MM.1S (cell line): ENCODE measurements around the gene CIT.

Source experiments
- DNase-seq: peaks from one replicate; pipeline ENCODE4 v3.0.0-alpha.2; 2015
- H2AFZ ChIP-seq: fragments of 300-600 bp; sonication (generic); 2 replicates; pipeline ENCODE4 v1.6.0; 2016; ENCODE audit warnings: antibody characterized with exemption, low read length
- H3F3A ChIP-seq: fragments of 300-600 bp; sonication (generic); 2 replicates; pipeline ENCODE4 v1.6.1; 2016; ENCODE audit warnings: mild to moderate bottlenecking, antibody characterized with exemption, low read length, moderate library complexity, mixed read lengths; ENCODE audit not compliant: insufficient read depth
- H3K27ac ChIP-seq: fragments of 300-600 bp; sonication (generic); 2 replicates; pipeline ENCODE4 v1.5.1; 2016; ENCODE audit warnings: mild to moderate bottlenecking, low read length
- H3K27me3 ChIP-seq: fragments of 300-600 bp; sonication (generic); replicated peaks from 2 replicates; pipeline ENCODE4 v1.6.0; 2016; ENCODE audit warnings: low read length; ENCODE audit not compliant: insufficient read depth
- H3K36me3 ChIP-seq: fragments of 300-600 bp; sonication (generic); replicated peaks from 2 replicates; pipeline ENCODE4 v1.6.1; 2016; ENCODE audit warnings: mild to moderate bottlenecking, low read length, mixed read lengths; ENCODE audit not compliant: insufficient read depth
- H3K4me1 ChIP-seq: fragments of 300-600 bp; sonication (generic); 2 replicates; pipeline ENCODE4 v1.6.1; 2016; ENCODE audit warnings: low read length, mixed read lengths
- H3K4me2 ChIP-seq: fragments of 300-600 bp; sonication (generic); 2 replicates; pipeline ENCODE4 v1.6.0; 2016; ENCODE audit warnings: low read depth, low read length
- H3K4me3 ChIP-seq: fragments of 300-600 bp; sonication (generic); 2 replicates; pipeline ENCODE4 v1.5.1; 2016; ENCODE audit warnings: low read length, mixed read lengths
- H3K79me2 ChIP-seq: fragments of 300-600 bp; sonication (generic); 2 replicates; pipeline ENCODE4 v1.6.1; 2016; ENCODE audit warnings: mixed run types, low read length, mixed read lengths
- H3K9ac ChIP-seq: fragments of 300-600 bp; sonication (generic); 2 replicates; pipeline ENCODE4 v1.6.1; 2016; ENCODE audit warnings: low read length, mixed read lengths
- H3K9me2 ChIP-seq: fragments of 300-600 bp; sonication (generic); replicated peaks from 2 replicates; pipeline ENCODE4 v1.6.1; 2016; ENCODE audit warnings: mild to moderate bottlenecking, low read length, mixed read lengths; ENCODE audit not compliant: insufficient read depth
- H3K9me3 ChIP-seq: fragments of 300-600 bp; sonication (generic); replicated peaks from 2 replicates; pipeline ENCODE4 v1.6.1; 2016; ENCODE audit warnings: mild to moderate bottlenecking, low read length, mixed read lengths; ENCODE audit not compliant: insufficient read depth
- H4K20me1 ChIP-seq: fragments of 300-600 bp; sonication (generic); 2 replicates; pipeline ENCODE4 v1.6.1; 2016; ENCODE audit warnings: mild to moderate bottlenecking, low read length, moderate library complexity, mixed read lengths; ENCODE audit not compliant: insufficient read depth
- EZH2 ChIP-seq: fragments of 300-600 bp; sonication (generic); optimal IDR thresholded peaks from 2 replicates; pipeline ENCODE3; 2017; ENCODE audit warnings: low read depth, mild to moderate bottlenecking, antibody characterized with exemption, low read length, mixed read lengths
- EZH2phosphoT487 ChIP-seq: fragments of 300-600 bp; sonication (generic); IDR thresholded peaks from 2 replicates; pipeline ENCODE4 v1.6.1; 2018; ENCODE audit warnings: antibody characterized with exemption, low read length
- TF ChIP-seq, protein P1 (sequence below): fragments of 300-600 bp; sonication (generic); IDR thresholded peaks from 2 replicates; pipeline ENCODE4 v1.5.1; 2016; ENCODE audit warnings: antibody characterized with exemption, low read length, mixed read lengths

The CIT gene

DNA sequence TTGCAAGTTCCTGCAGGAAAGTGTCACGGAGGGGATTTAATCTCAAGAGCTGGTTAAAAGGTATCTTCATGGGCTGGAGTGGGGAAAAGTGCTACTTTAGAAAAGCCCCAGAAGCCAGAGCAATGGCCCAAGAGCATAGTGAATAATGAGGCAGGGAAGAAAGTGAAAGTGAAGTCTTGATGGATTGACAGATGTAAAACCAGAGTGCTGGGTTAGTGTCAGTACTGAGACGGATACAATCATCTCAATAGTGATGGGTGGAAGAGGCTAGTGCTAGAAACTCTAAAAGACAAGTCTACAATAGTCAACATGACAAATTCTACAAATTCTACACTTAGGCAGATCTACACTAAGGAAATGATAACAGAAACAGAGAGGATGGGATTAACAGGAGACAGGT, 68.1 kb downstream of the CIT start:
- Histone ChIP-seq H3K9me3 (no peaks in the 10 kb centered on the region), H3K4me3 (no peak overlapping the region), H3F3A (no peaks in the 10 kb centered on the region), H3K4me2 (no peak overlapping the region), H3K27me3 (no peaks in the 10 kb centered on the region), H3K79me2 (no peaks in the 10 kb centered on the region), H4K20me1 (no peaks in the 10 kb centered on the region), H3K4me1 (no peaks in the 10 kb centered on the region), H2AFZ (no peak overlapping the region), H3K9ac (no peak overlapping the region), H3K9me2 (no peaks in the 10 kb centered on the region), H3K27ac (no peak overlapping the region), H3K36me3 (no peaks in the 10 kb centered on the region)
- no peak for DNase-seq
- no peak for TF ChIP-seq EZH2phosphoT487

DNA sequence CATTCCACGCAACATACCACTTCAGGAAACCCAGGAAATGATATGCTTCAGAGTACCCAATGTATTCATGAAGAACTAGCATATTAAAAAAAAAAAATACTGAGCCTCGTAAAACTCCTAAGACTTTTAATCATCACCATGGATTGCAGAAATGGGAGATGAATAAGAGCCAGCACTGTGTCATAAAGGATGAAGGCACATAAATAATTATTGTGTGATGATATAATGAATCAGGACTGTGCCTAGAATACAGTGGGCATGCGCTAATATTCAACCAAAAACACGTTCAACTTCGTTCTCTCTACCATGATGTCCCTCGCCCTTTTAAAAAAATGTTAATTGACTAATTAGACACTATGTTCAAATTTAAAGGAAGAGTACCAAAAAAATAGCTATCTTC, 68.7 kb downstream of the CIT start:
- Histone ChIP-seq H3K27ac (no peak overlapping the region), H3K27me3 (no peaks in the 10 kb centered on the region), H3K4me1 (no peaks in the 10 kb centered on the region), H3K79me2 (no peaks in the 10 kb centered on the region), H4K20me1 (no peaks in the 10 kb centered on the region), H3K9me3 (no peaks in the 10 kb centered on the region), H3K9ac (no peak overlapping the region), H3K4me3 (no peak overlapping the region), H3K9me2 (no peaks in the 10 kb centered on the region), H3F3A (no peaks in the 10 kb centered on the region), H3K36me3 (no peaks in the 10 kb centered on the region), H2AFZ (no peak overlapping the region), H3K4me2 (no peak overlapping the region)
- TF ChIP-seq EZH2phosphoT487: no peak
- TF ChIP-seq, protein P1, sequence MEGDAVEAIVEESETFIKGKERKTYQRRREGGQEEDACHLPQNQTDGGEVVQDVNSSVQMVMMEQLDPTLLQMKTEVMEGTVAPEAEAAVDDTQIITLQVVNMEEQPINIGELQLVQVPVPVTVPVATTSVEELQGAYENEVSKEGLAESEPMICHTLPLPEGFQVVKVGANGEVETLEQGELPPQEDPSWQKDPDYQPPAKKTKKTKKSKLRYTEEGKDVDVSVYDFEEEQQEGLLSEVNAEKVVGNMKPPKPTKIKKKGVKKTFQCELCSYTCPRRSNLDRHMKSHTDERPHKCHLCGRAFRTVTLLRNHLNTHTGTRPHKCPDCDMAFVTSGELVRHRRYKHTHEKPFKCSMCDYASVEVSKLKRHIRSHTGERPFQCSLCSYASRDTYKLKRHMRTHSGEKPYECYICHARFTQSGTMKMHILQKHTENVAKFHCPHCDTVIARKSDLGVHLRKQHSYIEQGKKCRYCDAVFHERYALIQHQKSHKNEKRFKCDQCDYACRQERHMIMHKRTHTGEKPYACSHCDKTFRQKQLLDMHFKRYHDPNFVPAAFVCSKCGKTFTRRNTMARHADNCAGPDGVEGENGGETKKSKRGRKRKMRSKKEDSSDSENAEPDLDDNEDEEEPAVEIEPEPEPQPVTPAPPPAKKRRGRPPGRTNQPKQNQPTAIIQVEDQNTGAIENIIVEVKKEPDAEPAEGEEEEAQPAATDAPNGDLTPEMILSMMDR: no peak
- TF ChIP-seq EZH2: no peak
- no peak for DNase-seq

DNA sequence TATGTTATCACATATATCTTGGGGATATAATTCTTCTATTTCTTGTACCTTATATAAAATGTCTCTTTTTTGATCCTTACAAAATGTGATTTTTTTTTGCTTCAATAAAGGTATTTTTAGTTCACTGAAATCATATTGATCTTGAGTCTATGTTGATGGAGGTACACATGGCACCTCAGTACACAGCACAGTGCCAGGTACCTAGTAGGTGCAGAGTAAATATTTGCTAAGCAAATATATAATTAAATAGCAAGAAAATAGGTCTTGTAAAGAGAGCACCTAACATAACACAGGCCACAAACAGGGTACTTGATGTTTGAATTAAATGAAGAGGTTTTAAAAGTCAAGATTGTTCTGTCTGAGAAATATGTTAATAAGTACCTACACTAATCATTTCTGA, 69.7 kb downstream of the CIT start:
- TF ChIP-seq EZH2 (no peak), EZH2phosphoT487 (no peak)
- TF ChIP-seq, protein P1: no peak
- Histone ChIP-seq H3K9me2 (no peaks in the 10 kb centered on the region), H4K20me1 (no peaks in the 10 kb centered on the region), H3K36me3 (no peaks in the 10 kb centered on the region), H3K27me3 (no peaks in the 10 kb centered on the region), H3F3A (no peaks in the 10 kb centered on the region), H3K9ac (no peak overlapping the region), H3K79me2 (no peaks in the 10 kb centered on the region), H3K4me1 (no peaks in the 10 kb centered on the region), H3K27ac (no peak overlapping the region), H3K4me3 (no peak overlapping the region), H3K9me3 (no peaks in the 10 kb centered on the region), H2AFZ (no peak overlapping the region), H3K4me2 (no peak overlapping the region)
- DNase-seq: no peak

DNA sequence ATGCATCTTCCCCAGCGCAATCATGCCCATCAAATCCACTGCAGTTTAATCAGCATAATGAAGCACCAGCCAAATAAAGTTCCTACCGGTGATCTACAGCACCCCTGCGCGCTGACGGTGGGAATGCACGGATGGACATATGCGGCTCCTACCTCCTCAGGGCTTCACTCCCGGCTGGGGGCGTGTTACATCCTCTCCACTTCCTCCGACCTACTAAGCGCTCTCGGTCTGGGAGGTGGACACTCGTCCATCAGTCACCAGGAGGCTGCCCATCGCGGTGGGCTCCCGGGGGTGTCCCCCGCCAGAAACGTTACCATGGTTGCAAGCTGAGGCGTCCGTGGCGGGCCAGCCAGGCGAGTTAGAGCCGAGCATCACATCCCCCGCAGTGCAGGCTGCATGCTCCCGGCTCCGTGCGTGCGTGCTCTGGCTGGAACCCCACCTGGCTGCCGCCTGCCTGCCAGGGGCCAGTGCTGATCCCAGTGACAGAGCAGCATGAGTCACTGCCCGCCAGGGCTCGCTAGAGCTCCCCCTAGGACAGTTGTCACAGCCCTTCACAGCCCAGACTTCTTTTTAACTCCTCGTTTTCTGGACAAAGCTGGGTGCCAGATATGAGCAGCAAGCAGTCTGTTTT, 73.0 kb downstream of the CIT start:
- Histone ChIP-seq H3K27ac (no peak overlapping the region), H3K9ac (no peak overlapping the region), H3K36me3 (no peaks in the 10 kb centered on the region), H3F3A (no peaks in the 10 kb centered on the region), H3K4me1 (no peaks in the 10 kb centered on the region), H4K20me1 (no peaks in the 10 kb centered on the region), H3K4me3 (no peak overlapping the region), H3K9me3 (no peaks in the 10 kb centered on the region), H3K27me3 (no peaks in the 10 kb centered on the region), H2AFZ (no peak overlapping the region), H3K79me2 (no peaks in the 10 kb centered on the region), H3K9me2 (no peaks in the 10 kb centered on the region), H3K4me2 (no peak overlapping the region)
- no peak for TF ChIP-seq EZH2phosphoT487
- TF ChIP-seq, protein P1: no peak
- no peak for TF ChIP-seq EZH2
- no peak for DNase-seq
